Panc1 (cell line): ENCODE measurements around the gene HSF2. TPM values are rescaled to one million over a fixed set of nuclear protein-coding genes. Genes with fewer than 3 reads are reported as not detected.
A peak's percentile ranks its signal among the peaks of the same experiment; 100 is the strongest.

Experiments used
- ATAC-seq: fragments of 200-7000 bp; cut with Tn5 transposase; 2 replicates; pipeline ENCODE4 v1.9.1; 2020; ENCODE audit warnings: mild to moderate bottlenecking, moderate library complexity
- Bru-seq: library from RNA; stranded (reverse); fragments of 400-500 nt; gene quantifications from one replicate; lab custom pipeline; 2021; lab: Mats Ljungman, UMichigan
- BruChase-seq, 2 experiments: library from RNA; stranded (reverse); fragments of 400-500 nt; gene quantifications; one replicate each; lab custom pipeline; 2021; lab: Mats Ljungman, UMichigan
- BruUV-seq: library from RNA; stranded (reverse); fragments of 400-500 nt; replicated peaks from 2 replicates; lab custom pipeline; 2021; lab: Mats Ljungman, UMichigan
- CTCF ChIA-PET: fragments of 300-600 bp; sonication (Branson Sonifier 250); formaldehyde crosslinking; loops from one replicate; lab custom pipeline; 2022; ENCODE audit warnings: antibody characterized with exemption; lab: Charles Lee
- POLR2A ChIA-PET: fragments of 300-600 bp; sonication (Branson Sonifier 250); formaldehyde crosslinking; loops from one replicate; lab custom pipeline; 2022; ENCODE audit warnings: antibody characterized with exemption; lab: Charles Lee
- DNase-seq: peaks from one replicate; pipeline ENCODE4 v3.0.0-alpha.2; 2010; ENCODE audit warnings: low read depth, low spot score
- H3K27ac ChIP-seq: 2 replicates; pipeline ENCODE4 v1.5.1; 2011; ENCODE audit warnings: mild to moderate bottlenecking, low read length, inconsistent platforms
- H3K27me3 ChIP-seq: fragments of 200-500 bp; sonication (Bioruptor generic); 2 replicates; pipeline ENCODE4 v1.6.0; 2014; ENCODE audit warnings: low read length, inconsistent platforms; ENCODE audit not compliant: control insufficient read depth, insufficient read depth
- H3K36me3 ChIP-seq: fragments of 200-500 bp; sonication (Bioruptor generic); 2 replicates; pipeline ENCODE4 v1.5.1; 2014; ENCODE audit warnings: inconsistent platforms, mild to moderate bottlenecking, low read length, moderate library complexity; ENCODE audit not compliant: control insufficient read depth, insufficient read depth
- H3K4me1 ChIP-seq: 2 replicates; pipeline ENCODE4 v1.5.1; 2011; ENCODE audit warnings: inconsistent platforms, mild to moderate bottlenecking, low read length, moderate library complexity; ENCODE audit not compliant: control insufficient read depth, insufficient read depth
- H3K4me3 ChIP-seq, 2 experiments: 2 replicates each; pipeline ENCODE4 v1.5.1; 2011 to 2012; ENCODE audit warnings: low read depth in 2 of 2, low read length in 2 of 2, mild to moderate bottlenecking in 2 of 2, inconsistent platforms in 1 of 2, moderate library complexity in 1 of 2
- H3K9me3 ChIP-seq: fragments of 200-500 bp; sonication (Bioruptor generic); 2 replicates; pipeline ENCODE4 v1.5.1; 2014; ENCODE audit warnings: low read depth, mild to moderate bottlenecking, inconsistent platforms, low read length, moderate library complexity; ENCODE audit not compliant: control insufficient read depth, insufficient read depth
- POLR2AphosphoS5 ChIP-seq: IDR thresholded peaks from 2 replicates; pipeline ENCODE4 v1.6.1; 2012; ENCODE audit warnings: mild to moderate bottlenecking, low read depth, low read length, moderate library complexity
- SIN3A ChIP-seq: IDR thresholded peaks from 2 replicates; pipeline ENCODE4 v1.6.1; 2012; ENCODE audit warnings: low read depth, mild to moderate bottlenecking, low read length, moderate library complexity, borderline replicate concordance; ENCODE audit not compliant: insufficient read depth
- TCF7L2 ChIP-seq: IDR thresholded peaks from 2 replicates; pipeline ENCODE4 v1.6.1; 2011; ENCODE audit warnings: mild to moderate bottlenecking, low read depth, low read length, inconsistent platforms
- in situ Hi-C: cut with HindIII; loops from 2 replicates; pipeline ENCODE4 v1.10.0; 2016; ENCODE audit warnings: low sequenced_read_pairs, low pct_unique_long_range_greater_than_20kb
- intact Hi-C: fragments of 100-400 bp; cut with micrococcal nuclease; formaldehyde crosslinking; loops from one replicate; pipeline ENCODE4 v1.10.0; 2022; ENCODE audit not compliant: unreplicated experiment
- long read RNA-seq: library from polyadenylated mRNA; unstranded; transcript quantifications from one replicate; pipeline ENCODE4 v2.0.0, GENCODE V29; 2021; ENCODE audit not compliant: unreplicated experiment
- polyA plus RNA-seq: library from polyadenylated mRNA; unstranded; fragments of >200 nt; gene quantifications from one replicate; pipeline ENCODE4 v1.2.1, GENCODE V29; 2012; ENCODE audit warnings: missing spikeins; ENCODE audit not compliant: insufficient read length
- total RNA-seq: library from RNA; stranded (reverse); gene quantifications from one replicate; pipeline ENCODE4 v1.2.1, GENCODE V29; 2021; ENCODE audit not compliant: unreplicated experiment
- TF ChIP-seq, protein P1 (sequence below), 2 experiments: IDR thresholded peaks; 2 replicates each; pipeline ENCODE4 v1.6.1; 2011 to 2012; ENCODE audit warnings: low read depth in 2 of 2, control low read depth in 1 of 2, low read length in 1 of 2, mild to moderate bottlenecking in 1 of 2, moderate library complexity in 1 of 2; ENCODE audit not compliant: insufficient read depth in 1 of 2
- TF ChIP-seq, protein P2 (sequence below): fragments of 450-650 bp; IDR thresholded peaks from 2 replicates; pipeline ENCODE4 v1.5.1; 2017; ENCODE audit warnings: mild to moderate bottlenecking

Gene HSF2, protein sequence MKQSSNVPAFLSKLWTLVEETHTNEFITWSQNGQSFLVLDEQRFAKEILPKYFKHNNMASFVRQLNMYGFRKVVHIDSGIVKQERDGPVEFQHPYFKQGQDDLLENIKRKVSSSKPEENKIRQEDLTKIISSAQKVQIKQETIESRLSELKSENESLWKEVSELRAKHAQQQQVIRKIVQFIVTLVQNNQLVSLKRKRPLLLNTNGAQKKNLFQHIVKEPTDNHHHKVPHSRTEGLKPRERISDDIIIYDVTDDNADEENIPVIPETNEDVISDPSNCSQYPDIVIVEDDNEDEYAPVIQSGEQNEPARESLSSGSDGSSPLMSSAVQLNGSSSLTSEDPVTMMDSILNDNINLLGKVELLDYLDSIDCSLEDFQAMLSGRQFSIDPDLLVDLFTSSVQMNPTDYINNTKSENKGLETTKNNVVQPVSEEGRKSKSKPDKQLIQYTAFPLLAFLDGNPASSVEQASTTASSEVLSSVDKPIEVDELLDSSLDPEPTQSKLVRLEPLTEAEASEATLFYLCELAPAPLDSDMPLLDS
- total RNA-seq (21.1 TPM), Bru-seq, nascent RNA (percentile 92 among the genes with signal in this experiment), BruChase-seq, experiment 1, labeled RNA remaining after a 2-hour chase (percentile 85 among the genes with signal in this experiment), BruChase-seq, experiment 2, labeled RNA remaining after a 6-hour chase (percentile 68 among the genes with signal in this experiment)
- 12.8 TPM for polyA plus RNA-seq
- long read RNA-seq, transcript HSF2-201 (13 exons, 2,549 nt), result minor isoform, 9 of 81 reads
- long read RNA-seq, transcript HSF2-202 (12 exons, 2,643 nt), result major isoform, 37 of 81 reads
- long read RNA-seq, partial matches to known transcripts, result 1 of 81 reads
- long read RNA-seq, other reads (novel, unspliced or antisense), result 34 of 81 reads

DNA sequence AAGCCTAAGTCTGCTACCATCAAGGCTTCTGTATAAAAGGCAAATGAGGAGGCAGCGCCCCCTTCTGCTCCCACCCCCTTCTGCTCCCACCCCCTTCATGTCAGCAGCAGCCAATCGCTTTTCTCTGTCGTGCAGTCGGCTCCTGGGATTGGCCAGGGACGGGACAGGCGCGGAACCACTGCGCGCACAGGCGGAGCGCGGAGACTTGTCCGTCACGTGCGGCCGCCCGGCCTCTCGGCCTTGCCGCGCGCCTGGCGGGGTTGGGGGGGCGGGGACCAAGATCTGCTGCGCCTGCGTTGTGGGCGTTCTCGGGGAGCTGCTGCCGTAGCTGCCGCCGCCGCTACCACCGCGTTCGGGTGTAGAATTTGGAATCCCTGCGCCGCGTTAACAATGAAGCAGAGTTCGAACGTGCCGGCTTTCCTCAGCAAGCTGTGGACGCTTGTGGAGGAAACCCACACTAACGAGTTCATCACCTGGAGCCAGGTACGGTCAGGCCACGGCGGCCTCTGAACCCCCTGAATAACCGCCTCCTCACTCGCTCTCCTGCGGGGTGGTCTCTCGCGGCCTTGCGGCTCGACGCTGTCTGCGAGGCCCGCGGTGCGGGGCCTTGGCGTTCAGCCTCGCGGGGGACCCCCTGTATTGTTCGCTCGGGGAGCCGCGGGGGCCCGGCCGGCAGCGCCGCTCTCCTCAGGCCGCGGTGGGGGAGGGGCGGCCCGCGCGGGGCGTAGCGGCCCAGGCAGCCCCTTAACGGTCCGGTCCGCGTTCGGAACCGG, at the start of gene HSF2:
Gene HSF2 (plus strand): TSS at position 305 of the 773 bp plus-strand sequence. CDS start 86 bp downstream, at position 391.
- Histone ChIP-seq H3K27me3 (no peaks in the 10 kb centered on the region; the same call in 1 of the 2 replicates), H3K36me3 (no peaks in the 10 kb centered on the region; the same call in 1 of the 2 replicates), H3K27ac (peak within 1 kb of the TSS; percentile 87), H3K4me3 (peak within 1 kb of the TSS; percentile 87 to 96), H3K9me3 (no peaks in the 10 kb centered on the region), H3K4me1 (peaks cover 18% of the 10 kb centered on the region)
- BruUV-seq, result no TSS peak
- ChIA-PET POLR2A (interaction anchor here (0.7 kb wide), 1 partner anchor 154 kb away, joined by 9 read pairs; no protein-coding TSS in a partner anchor), CTCF (interaction anchor here (0.7 kb wide), 1 partner anchor 337 kb away, joined by 7 read pairs; no protein-coding TSS in a partner anchor)
- in situ Hi-C loops (no loop called here), intact Hi-C loops (no loop called here)
- ATAC-seq (peak; percentile 100), DNase-seq (peak; percentile 91)
- TF ChIP-seq, protein P1, sequence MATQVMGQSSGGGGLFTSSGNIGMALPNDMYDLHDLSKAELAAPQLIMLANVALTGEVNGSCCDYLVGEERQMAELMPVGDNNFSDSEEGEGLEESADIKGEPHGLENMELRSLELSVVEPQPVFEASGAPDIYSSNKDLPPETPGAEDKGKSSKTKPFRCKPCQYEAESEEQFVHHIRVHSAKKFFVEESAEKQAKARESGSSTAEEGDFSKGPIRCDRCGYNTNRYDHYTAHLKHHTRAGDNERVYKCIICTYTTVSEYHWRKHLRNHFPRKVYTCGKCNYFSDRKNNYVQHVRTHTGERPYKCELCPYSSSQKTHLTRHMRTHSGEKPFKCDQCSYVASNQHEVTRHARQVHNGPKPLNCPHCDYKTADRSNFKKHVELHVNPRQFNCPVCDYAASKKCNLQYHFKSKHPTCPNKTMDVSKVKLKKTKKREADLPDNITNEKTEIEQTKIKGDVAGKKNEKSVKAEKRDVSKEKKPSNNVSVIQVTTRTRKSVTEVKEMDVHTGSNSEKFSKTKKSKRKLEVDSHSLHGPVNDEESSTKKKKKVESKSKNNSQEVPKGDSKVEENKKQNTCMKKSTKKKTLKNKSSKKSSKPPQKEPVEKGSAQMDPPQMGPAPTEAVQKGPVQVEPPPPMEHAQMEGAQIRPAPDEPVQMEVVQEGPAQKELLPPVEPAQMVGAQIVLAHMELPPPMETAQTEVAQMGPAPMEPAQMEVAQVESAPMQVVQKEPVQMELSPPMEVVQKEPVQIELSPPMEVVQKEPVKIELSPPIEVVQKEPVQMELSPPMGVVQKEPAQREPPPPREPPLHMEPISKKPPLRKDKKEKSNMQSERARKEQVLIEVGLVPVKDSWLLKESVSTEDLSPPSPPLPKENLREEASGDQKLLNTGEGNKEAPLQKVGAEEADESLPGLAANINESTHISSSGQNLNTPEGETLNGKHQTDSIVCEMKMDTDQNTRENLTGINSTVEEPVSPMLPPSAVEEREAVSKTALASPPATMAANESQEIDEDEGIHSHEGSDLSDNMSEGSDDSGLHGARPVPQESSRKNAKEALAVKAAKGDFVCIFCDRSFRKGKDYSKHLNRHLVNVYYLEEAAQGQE (IDR thresholded peaks at IDR 0.05; ENCODE audit: insufficient read depth in 1 of 2, low read depth in 2 of 2, low read length in 1 of 2), result no peak
- 0 out of 2 replicates have a peak, but pooled peaks have one; percentile 45 for TF ChIP-seq POLR2AphosphoS5
- TF ChIP-seq TCF7L2, result peak; percentile 25; the same call in 1 of the 2 replicates
- peak; percentile 52; the same call in 1 of the 2 replicates for TF ChIP-seq SIN3A
- TF ChIP-seq, protein P2, sequence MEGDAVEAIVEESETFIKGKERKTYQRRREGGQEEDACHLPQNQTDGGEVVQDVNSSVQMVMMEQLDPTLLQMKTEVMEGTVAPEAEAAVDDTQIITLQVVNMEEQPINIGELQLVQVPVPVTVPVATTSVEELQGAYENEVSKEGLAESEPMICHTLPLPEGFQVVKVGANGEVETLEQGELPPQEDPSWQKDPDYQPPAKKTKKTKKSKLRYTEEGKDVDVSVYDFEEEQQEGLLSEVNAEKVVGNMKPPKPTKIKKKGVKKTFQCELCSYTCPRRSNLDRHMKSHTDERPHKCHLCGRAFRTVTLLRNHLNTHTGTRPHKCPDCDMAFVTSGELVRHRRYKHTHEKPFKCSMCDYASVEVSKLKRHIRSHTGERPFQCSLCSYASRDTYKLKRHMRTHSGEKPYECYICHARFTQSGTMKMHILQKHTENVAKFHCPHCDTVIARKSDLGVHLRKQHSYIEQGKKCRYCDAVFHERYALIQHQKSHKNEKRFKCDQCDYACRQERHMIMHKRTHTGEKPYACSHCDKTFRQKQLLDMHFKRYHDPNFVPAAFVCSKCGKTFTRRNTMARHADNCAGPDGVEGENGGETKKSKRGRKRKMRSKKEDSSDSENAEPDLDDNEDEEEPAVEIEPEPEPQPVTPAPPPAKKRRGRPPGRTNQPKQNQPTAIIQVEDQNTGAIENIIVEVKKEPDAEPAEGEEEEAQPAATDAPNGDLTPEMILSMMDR, result peak; percentile 48
